GM21619 (cell line): ENCODE data around the gene TET2.

Source experiments
- ATAC-seq: cut with Tn5 transposase; IDR thresholded peaks from one replicate; pipeline ENCODE4 v1.9.1; 2021; ENCODE audit not compliant: unreplicated experiment

Gene TET2

GRCh38 chr4:105146276-105147015 is at the start of gene TET2:
TSS of gene TET2 (plus strand) at chr4:105146876. CDS start at chr4:105233943, 87,067 bp downstream.
- ATAC-seq, result peak; percentile 85

- ATAC-seq, result no peak
Measured at GRCh38 chr4:105102016-105102415, 44.7 kb upstream of the TET2 start.

- ATAC-seq, result no peak
Measured at GRCh38 chr4:105106426-105106825, 40.2 kb upstream of the TET2 start.

GRCh38 chr4:105107095-105107856 is 39.4 kb upstream of the TET2 start:
- ATAC-seq, result no peak

- ATAC-seq, result no peak
Measured at GRCh38 chr4:105108971-105109370, 37.7 kb upstream of the TET2 start.

- ATAC-seq, result no peak
Measured at GRCh38 chr4:105112274-105112673, 34.4 kb upstream of the TET2 start.

GRCh38 chr4:105113800-105114199 is 32.9 kb upstream of the TET2 start:
- ATAC-seq, result no peak

- no peak for ATAC-seq
Measured at GRCh38 chr4:105116616-105117319, 29.9 kb upstream of the TET2 start.

- ATAC-seq, result no peak
Measured at GRCh38 chr4:105119356-105119755, 27.3 kb upstream of the TET2 start.

- no peak for ATAC-seq
Measured at GRCh38 chr4:105120626-105121025, 26.1 kb upstream of the TET2 start.

- ATAC-seq, result no peak
Measured at GRCh38 chr4:105122350-105122749, 24.3 kb upstream of the TET2 start.

GRCh38 chr4:105126311-105127169 is 20.1 kb upstream of the TET2 start:
- ATAC-seq, result peak; percentile 43

GRCh38 chr4:105127170-105127445 is 19.6 kb upstream of the TET2 start:
- ATAC-seq, result peak; percentile 57

GRCh38 chr4:105128208-105128607 is 18.5 kb upstream of the TET2 start:
- no peak for ATAC-seq

GRCh38 chr4:105129286-105130040 is 17.2 kb upstream of the TET2 start:
- no peak for ATAC-seq

GRCh38 chr4:105130945-105131344 is 15.7 kb upstream of the TET2 start:
- no peak for ATAC-seq

- no peak for ATAC-seq
Measured at GRCh38 chr4:105133976-105134375, 12.7 kb upstream of the TET2 start.

- no peak for ATAC-seq
Measured at GRCh38 chr4:105135785-105136184, 10.9 kb upstream of the TET2 start.

GRCh38 chr4:105137121-105137875 is 9.4 kb upstream of the TET2 start:
- ATAC-seq, result no peak

GRCh38 chr4:105139646-105140045 is 7.0 kb upstream of the TET2 start:
- no peak for ATAC-seq
